HG02763 (cell line): ENCODE results near the gene TSPYL1.
A peak's percentile ranks its signal among the peaks of the same experiment; 100 is the strongest.
"Not testable (repeated sequence)": the region's sequence is repeated elsewhere in the genome, so short reads cannot be mapped to it uniquely, and the experiment has no call there.

ENCODE experiments used
- ATAC-seq: cut with Tn5 transposase; IDR thresholded peaks from one replicate; pipeline ENCODE4 v1.9.1; 2021; ENCODE audit warnings: mild to moderate bottlenecking, moderate library complexity; ENCODE audit not compliant: unreplicated experiment

TSPYL1 gene

DNA sequence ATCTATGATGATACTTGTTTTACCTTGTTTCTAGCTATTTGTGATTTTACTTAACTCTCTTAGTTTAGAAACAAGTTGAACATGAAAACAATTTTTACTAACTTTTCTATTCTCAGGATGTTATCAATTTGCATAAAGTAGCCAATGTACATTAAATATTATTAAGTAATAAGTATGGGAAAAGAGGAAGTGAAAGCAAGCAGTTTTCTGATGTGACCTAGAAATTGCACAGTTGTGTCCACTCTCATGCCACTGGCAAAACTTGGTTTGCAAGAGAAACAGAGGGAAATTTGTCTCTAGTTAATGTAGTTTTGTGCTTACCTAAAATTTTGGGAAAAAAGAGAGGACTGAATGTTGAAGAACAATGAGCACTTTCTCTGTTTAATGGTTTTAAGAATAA, 19.2 kb upstream of the TSPYL1 start:
- no peak for ATAC-seq

- ATAC-seq = no peak
These were observed 18.5 kb upstream of the TSPYL1 start for GRCh38 chr6:116298273-116298672.

DNA sequence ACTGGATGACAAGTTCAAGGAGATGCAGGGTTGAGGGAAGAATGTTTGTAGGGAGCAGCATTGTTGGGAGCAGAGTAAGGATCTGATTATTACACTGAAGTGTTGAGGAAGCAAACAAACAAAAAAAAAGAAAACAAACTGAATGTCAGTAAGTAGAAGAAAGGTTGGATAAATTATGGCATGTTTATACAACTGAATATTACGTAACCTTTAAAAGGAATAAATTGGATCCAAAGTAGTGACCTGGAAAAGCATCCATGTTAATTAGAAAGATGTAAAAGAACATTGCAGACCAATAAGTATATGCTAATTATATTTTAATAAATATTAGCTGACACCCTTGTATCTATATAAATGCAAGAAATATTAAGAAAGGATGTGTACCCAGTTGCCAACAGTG, 12.8 kb upstream of the TSPYL1 start:
- ATAC-seq = no peak

GRCh38 chr6:116291701-116292396, 12.1 kb upstream of the TSPYL1 start:
- no peak for ATAC-seq

- no peak for ATAC-seq
These were observed 11.1 kb upstream of the TSPYL1 start for GRCh38 chr6:116290799-116291198.

- ATAC-seq = no peak
These were observed 10.1 kb upstream of the TSPYL1 start for GRCh38 chr6:116289876-116290275.

DNA sequence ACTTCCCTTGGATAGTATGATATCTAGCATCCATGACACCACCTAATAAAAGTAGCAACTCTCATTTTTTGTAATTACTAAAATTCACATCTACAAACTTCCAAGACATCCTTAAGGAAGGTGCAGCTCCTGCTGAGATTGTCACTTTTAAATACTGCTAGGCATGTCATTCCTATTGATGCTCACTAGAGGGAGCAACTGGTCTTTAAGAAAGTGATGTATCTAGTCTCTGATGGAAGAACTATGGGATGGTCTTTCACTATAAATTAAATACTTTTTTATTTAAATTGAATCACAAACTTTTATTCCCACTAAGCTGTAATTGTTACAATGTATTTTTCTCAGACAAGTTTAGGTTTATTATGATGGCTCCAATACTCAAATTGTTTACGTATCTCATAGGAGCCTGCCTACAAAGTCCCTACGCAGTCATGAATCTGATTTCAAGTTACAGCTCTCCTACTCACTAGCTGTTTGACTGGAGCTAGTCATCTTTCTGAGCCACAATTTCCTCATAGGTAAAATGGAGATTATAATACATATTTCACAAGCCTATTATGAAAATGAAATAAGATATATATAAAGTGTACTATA, 8.1 kb upstream of the TSPYL1 start:
- no peak for ATAC-seq

DNA sequence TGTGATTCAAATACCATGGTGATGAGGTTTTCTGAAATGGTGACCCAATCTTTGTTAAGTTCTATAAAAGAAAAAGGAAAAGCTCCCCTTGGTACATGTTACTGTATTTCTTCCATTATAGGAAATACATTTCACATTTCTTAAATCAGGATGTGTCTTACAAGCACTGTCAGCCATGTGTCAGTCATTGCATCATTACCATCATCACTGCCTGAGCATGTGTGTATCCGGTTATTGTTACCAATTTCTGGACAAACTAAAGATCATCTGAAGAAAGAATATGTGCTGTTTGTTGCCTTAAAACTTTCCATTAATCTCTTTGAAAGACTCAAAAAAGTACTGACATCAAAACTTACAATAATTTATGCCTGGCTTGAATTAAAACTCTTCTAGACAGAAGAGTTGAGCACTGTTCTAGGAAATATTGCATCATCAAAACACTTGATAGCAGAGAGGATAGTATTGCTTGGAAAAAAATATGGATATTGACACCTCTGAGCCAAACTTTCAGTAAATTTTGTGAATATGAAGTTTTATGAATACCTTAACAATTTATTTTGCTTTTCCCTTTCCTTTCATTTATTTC, 7.1 kb upstream of the TSPYL1 start:
- no peak for ATAC-seq

- not testable (repeated sequence) for ATAC-seq
These were observed 5.3 kb upstream of the TSPYL1 start for GRCh38 chr6:116284984-116285383.

- ATAC-seq = no peak
These were observed 3.5 kb upstream of the TSPYL1 start for GRCh38 chr6:116283191-116283590.

GRCh38 chr6:116282698-116283097, 3.0 kb upstream of the TSPYL1 start:
- no peak for ATAC-seq

- ATAC-seq = no peak
These were observed 1.2 kb upstream of the TSPYL1 start for GRCh38 chr6:116280933-116281316.

GRCh38 chr6:116280161-116280932, 617 bp upstream of the TSPYL1 start:
- no peak for ATAC-seq

DNA sequence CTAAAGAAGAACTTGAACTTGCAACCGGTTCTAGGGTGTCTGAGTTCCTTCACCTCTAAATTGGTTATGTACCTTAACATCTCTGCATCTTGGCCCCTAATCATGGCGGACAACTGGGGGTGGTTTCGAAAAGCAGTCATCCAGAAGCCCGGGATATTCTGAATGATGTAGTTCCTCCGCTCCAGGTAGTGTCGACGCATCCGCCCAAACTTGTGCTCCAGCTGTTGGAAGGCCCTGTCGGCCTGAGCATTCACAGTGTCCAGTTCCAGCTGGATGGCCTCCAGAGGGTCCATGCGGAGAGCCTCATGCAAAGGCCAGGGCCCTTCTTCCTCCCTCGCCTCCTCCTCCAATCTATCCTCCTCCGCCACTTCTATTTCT, 887 bp downstream of the TSPYL1 start:
- ATAC-seq = no peak

DNA sequence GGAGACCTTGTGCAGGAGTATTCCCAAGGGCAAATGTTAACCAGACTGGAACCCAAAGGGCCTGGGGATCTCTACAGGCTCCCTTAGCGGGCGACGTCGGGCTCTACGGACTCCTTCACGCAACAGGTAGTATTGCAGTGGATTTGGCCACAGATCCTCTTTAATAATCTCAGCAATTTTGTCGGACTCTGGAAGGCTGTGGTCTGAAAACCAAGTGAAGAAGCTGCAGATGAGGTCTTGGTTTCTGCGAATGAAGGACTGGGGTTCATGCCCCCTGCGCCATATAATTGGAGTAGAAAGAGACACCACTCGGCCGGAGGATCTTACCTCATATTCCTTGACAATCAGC, 1.3 kb downstream of the TSPYL1 start:
- no peak for ATAC-seq

- ATAC-seq = no peak
These were observed 2.6 kb downstream of the TSPYL1 start for GRCh38 chr6:116277124-116277523.

- no peak for ATAC-seq
These were observed 8.5 kb downstream of the TSPYL1 start for GRCh38 chr6:116271149-116271708.

DNA sequence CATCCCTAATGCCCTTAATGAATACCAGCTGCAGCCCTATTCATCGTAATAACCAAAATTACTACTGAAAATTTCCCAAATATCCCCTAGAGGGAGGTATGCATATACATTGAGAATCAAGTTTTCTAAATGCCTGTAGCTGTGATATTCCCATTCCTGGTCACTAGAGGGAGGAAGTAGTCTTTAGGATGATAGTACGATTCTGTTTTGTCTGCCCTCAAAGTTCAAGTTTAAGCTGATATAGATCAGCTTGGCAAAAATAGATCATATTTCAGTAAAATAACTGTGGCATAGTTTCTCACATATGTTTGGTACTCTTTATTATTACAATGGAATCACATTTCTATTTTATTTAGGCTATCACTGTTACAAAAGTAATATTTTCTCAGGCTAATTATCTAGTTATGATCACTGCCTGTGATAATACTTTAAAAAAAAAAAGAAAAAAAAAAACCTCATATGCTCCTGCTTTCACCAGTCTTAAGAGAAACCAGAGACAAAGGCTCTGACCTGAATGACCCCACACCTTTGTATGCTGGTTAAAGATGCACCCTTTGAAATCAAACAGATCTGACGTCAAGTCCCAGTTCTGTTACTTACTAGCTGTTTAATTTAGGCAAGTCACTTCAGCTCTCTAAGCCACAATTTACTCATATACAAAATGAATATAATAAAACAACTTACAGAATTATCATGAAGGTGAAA, 11.0 kb downstream of the TSPYL1 start:
- ATAC-seq = peak; percentile 79

GRCh38 chr6:116267836-116268588, 11.7 kb downstream of the TSPYL1 start:
- ATAC-seq = no peak

DNA sequence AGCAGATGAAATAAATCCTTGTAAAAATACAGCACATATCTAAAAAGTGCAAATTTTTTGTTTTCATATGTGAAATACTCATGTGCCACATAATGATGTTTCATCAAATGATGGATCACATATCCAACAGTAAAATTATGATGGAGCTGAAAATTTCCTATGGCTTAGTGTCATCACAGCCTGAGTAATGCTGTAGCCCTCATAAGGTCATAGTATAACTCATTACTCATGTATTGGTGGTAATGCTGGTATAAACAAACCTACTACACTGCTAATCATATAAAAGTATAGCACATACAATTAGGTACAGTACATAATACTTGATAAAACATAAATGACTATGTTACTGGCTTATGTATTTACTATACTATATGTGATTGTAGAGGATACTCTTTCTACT, 12.9 kb downstream of the TSPYL1 start:
- ATAC-seq = no peak
